Measurements from ENCODE around the gene ARG1. TPM values are rescaled to one million over a fixed set of nuclear protein-coding genes. Genes with fewer than 3 reads are reported as not detected.

Gene ARG1
- total RNA-seq, 4 donors from 2014 or later = not detected

DNA sequence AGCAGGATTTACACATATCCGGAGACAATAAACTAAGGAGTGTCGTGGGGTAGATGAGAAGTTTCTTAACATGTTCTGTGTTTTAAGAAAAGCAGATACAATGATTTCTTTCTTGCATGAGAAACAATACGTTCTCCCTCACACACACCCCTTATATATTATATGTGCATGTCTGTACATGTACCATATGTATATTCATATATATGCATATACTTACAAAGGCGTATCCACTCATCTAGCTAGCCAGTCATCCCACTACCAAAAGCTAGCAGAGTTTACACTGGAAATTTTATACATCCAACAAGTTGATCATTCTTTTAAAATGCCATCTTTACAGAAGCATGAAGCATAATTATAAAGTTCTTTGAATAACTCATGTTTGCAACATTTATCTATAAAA, 14.9 kb downstream of the ARG1 start:
- H3K4me3 ChIP-seq = no peak overlapping the region
- no peaks in the 10 kb centered on the region for H3K4me1 ChIP-seq
- DNase-seq (ENCODE audit: low spot score in 2 of 2) = no peak
- H3K27ac ChIP-seq = no peak overlapping the region
- H3K36me3 ChIP-seq = peaks cover 0 to 97% (median 19%) of the 10 kb centered on the region in 3 donors
- 82% methylated on average over 4 of the region's 4 CpGs for WGBS, 2 donors
- H3K27me3 ChIP-seq = no peaks in the 10 kb centered on the region
- TF ChIP-seq, protein P1, sequence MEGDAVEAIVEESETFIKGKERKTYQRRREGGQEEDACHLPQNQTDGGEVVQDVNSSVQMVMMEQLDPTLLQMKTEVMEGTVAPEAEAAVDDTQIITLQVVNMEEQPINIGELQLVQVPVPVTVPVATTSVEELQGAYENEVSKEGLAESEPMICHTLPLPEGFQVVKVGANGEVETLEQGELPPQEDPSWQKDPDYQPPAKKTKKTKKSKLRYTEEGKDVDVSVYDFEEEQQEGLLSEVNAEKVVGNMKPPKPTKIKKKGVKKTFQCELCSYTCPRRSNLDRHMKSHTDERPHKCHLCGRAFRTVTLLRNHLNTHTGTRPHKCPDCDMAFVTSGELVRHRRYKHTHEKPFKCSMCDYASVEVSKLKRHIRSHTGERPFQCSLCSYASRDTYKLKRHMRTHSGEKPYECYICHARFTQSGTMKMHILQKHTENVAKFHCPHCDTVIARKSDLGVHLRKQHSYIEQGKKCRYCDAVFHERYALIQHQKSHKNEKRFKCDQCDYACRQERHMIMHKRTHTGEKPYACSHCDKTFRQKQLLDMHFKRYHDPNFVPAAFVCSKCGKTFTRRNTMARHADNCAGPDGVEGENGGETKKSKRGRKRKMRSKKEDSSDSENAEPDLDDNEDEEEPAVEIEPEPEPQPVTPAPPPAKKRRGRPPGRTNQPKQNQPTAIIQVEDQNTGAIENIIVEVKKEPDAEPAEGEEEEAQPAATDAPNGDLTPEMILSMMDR (IDR thresholded peaks at IDR 0.05) = no peak
- TF ChIP-seq EP300 (IDR thresholded peaks at IDR 0.05) = no peak
- TF ChIP-seq POLR2A (IDR thresholded peaks at IDR 0.05) = no peak
- no peaks in the 10 kb centered on the region for H3K9me3 ChIP-seq

DNA sequence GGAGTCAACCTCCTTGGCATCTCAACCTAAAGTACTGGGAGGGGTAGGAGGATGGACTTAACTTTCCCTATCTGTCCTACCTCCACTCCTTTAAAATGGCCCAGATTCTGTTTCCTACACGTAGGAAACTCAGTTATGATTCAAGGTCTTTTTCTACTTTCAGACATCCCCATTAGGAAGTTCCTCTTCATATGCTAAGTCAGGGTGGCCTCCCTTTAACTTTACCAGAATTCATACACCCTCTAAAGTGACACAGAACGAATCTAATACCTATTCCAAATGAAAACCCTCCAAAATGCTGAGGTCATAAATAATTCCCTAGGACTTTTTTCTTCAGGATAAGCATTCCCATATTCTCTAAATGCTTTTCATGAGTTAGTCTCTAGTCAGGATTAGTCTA, 15.6 kb downstream of the ARG1 start:
- Histone ChIP-seq H3K27ac (no peak overlapping the region), H3K4me3 (no peak overlapping the region), H3K4me1 (no peaks in the 10 kb centered on the region), H3K36me3 (peaks cover 0 to 98% (median 24%) of the 10 kb centered on the region in 3 donors), H3K9me3 (no peaks in the 10 kb centered on the region), H3K27me3 (no peaks in the 10 kb centered on the region)
- no peak for DNase-seq (ENCODE audit: low spot score in 2 of 2)
- no peak for TF ChIP-seq EP300 (IDR thresholded peaks at IDR 0.05)
- TF ChIP-seq, protein P1 (IDR thresholded peaks at IDR 0.05) = no peak
- no peak for TF ChIP-seq POLR2A (IDR thresholded peaks at IDR 0.05)
- 86 to 91% methylated on average over 2 of the region's 2 CpGs for WGBS, 2 donors

- no peak overlapping the region for H3K4me3 ChIP-seq
- 95 to 100% methylated on average over 2 of the region's 2 CpGs for WGBS, 2 donors
- TF ChIP-seq, protein P1 (IDR thresholded peaks at IDR 0.05) = no peak
- TF ChIP-seq EP300 (IDR thresholded peaks at IDR 0.05) (no peak), POLR2A (IDR thresholded peaks at IDR 0.05) (no peak)
- H3K27me3 ChIP-seq = no peaks in the 10 kb centered on the region
- peaks cover 0 to 98% (median 24%) of the 10 kb centered on the region in 3 donors for H3K36me3 ChIP-seq
- no peak overlapping the region for H3K27ac ChIP-seq
- H3K9me3 ChIP-seq = no peaks in the 10 kb centered on the region
- no peak for DNase-seq (ENCODE audit: low spot score in 2 of 2)
- no peaks in the 10 kb centered on the region for H3K4me1 ChIP-seq
Observed at GRCh38 chr6:131592935-131593334, 19.9 kb downstream of the ARG1 start.

GRCh38 chr6:131594074-131594473, 21.0 kb downstream of the ARG1 start:
- 93 to 94% methylated on average over 11 of the region's 11 CpGs for WGBS, 2 donors
- Histone ChIP-seq H3K27me3 (no peaks in the 10 kb centered on the region), H3K27ac (no peak overlapping the region), H3K9me3 (no peaks in the 10 kb centered on the region), H3K4me3 (no peak overlapping the region), H3K4me1 (no peaks in the 10 kb centered on the region), H3K36me3 (peaks cover 3 to 98% (median 31%) of the 10 kb centered on the region in 3 donors)
- no peak for DNase-seq (ENCODE audit: low spot score in 2 of 2)
- TF ChIP-seq POLR2A (IDR thresholded peaks at IDR 0.05) = no peak
- TF ChIP-seq, protein P1 (IDR thresholded peaks at IDR 0.05) = no peak
- TF ChIP-seq EP300 (IDR thresholded peaks at IDR 0.05) = no peak

- DNase-seq (ENCODE audit: low spot score in 2 of 2) = no peak
- H3K9me3 ChIP-seq = no peaks in the 10 kb centered on the region
- peaks cover 3 to 99% (median 17%) of the 10 kb centered on the region in 3 donors for H3K36me3 ChIP-seq
- H3K4me1 ChIP-seq = no peaks in the 10 kb centered on the region
- no peak overlapping the region for H3K27ac ChIP-seq
- no peak overlapping the region for H3K4me3 ChIP-seq
- no peaks in the 10 kb centered on the region for H3K27me3 ChIP-seq
- TF ChIP-seq EP300 (IDR thresholded peaks at IDR 0.05) = no peak
- TF ChIP-seq POLR2A (IDR thresholded peaks at IDR 0.05) = no peak
- TF ChIP-seq, protein P1 (IDR thresholded peaks at IDR 0.05) = no peak
- WGBS, 2 donors = 94 to 96% methylated on average over 3 of the region's 3 CpGs
Observed at GRCh38 chr6:131597446-131597845, 24.4 kb downstream of the ARG1 start.

Data from tibial nerve (tissue), 4 donors.